RWPE2 (cell line): ENCODE data around the gene ZNF536.

Source experiments
- ATAC-seq: fragments of 200-7000 bp; cut with Tn5 transposase; 3 replicates; pipeline ENCODE4 v1.9.1; 2021; ENCODE audit warnings: low read depth
- DNase-seq: peaks from one replicate; pipeline ENCODE4 v3.0.0-alpha.2; 2020; ENCODE audit warnings: low spot score
- H3K27ac ChIP-seq: fragments of 450-650 bp; 2 replicates; pipeline ENCODE4 v1.5.1; 2017; ENCODE audit warnings: mild to moderate bottlenecking; ENCODE audit not compliant: poor library complexity, severe bottlenecking
- H3K27me3 ChIP-seq: fragments of 250-450 bp; sonication (Bioruptor Pico); 2 replicates; pipeline ENCODE4 v1.5.1; 2021; ENCODE audit warnings: mild to moderate bottlenecking, moderate library complexity; ENCODE audit not compliant: insufficient read depth, poor library complexity, severe bottlenecking
- H3K36me3 ChIP-seq: fragments of 250-450 bp; sonication (Bioruptor Pico); 2 replicates; pipeline ENCODE4 v1.5.1; 2020; ENCODE audit warnings: low read depth, mild to moderate bottlenecking, moderate library complexity
- H3K4me1 ChIP-seq: fragments of 250-450 bp; sonication (Bioruptor Pico); 2 replicates; pipeline ENCODE4 v1.5.1; 2021; ENCODE audit warnings: mild to moderate bottlenecking, moderate library complexity; ENCODE audit not compliant: insufficient read depth, poor library complexity, severe bottlenecking
- H3K4me3 ChIP-seq: fragments of 250-450 bp; sonication (Bioruptor Pico); 2 replicates; pipeline ENCODE4 v1.5.1; 2021; ENCODE audit warnings: mild to moderate bottlenecking, moderate library complexity; ENCODE audit not compliant: severe bottlenecking
- H3K9me3 ChIP-seq: fragments of 250-450 bp; sonication (Bioruptor Pico); 2 replicates; pipeline ENCODE4 v1.5.1; 2021; ENCODE audit warnings: mild to moderate bottlenecking, moderate library complexity; ENCODE audit not compliant: severe bottlenecking
- TF ChIP-seq, protein P1 (sequence below): fragments of 450-650 bp; IDR thresholded peaks from one replicate; pipeline ENCODE4 v1.5.1; 2017; ENCODE audit warnings: mild to moderate bottlenecking, moderate library complexity; ENCODE audit not compliant: poor library complexity, severe bottlenecking

ZNF536 gene

DNA sequence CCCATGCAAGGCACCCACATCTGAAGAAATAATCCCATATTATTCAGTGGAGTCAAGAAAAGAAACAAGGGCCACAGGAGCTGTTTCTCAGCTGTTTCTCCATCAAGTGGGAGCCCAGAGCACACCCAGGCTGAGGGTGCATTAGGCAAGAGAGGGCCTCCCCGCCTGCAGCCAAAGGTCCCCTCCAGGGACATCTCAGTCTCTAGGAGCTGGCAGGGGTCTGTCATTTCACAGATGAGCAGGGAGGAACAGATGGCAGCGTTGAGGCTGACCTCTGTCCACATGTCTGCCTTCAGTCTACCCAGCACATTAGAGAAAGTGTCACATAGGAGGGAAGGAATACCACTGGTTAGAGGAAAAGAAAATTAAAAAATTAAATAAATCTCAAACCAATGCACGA, 157.7 kb downstream of the ZNF536 start:
- Histone ChIP-seq H3K27ac (no peak overlapping the region), H3K4me3 (no peak overlapping the region), H3K27me3 (peaks cover 3% of the 10 kb centered on the region), H3K36me3 (no peaks in the 10 kb centered on the region), H3K4me1 (no peaks in the 10 kb centered on the region), H3K9me3 (no peaks in the 10 kb centered on the region)
- TF ChIP-seq, protein P1, sequence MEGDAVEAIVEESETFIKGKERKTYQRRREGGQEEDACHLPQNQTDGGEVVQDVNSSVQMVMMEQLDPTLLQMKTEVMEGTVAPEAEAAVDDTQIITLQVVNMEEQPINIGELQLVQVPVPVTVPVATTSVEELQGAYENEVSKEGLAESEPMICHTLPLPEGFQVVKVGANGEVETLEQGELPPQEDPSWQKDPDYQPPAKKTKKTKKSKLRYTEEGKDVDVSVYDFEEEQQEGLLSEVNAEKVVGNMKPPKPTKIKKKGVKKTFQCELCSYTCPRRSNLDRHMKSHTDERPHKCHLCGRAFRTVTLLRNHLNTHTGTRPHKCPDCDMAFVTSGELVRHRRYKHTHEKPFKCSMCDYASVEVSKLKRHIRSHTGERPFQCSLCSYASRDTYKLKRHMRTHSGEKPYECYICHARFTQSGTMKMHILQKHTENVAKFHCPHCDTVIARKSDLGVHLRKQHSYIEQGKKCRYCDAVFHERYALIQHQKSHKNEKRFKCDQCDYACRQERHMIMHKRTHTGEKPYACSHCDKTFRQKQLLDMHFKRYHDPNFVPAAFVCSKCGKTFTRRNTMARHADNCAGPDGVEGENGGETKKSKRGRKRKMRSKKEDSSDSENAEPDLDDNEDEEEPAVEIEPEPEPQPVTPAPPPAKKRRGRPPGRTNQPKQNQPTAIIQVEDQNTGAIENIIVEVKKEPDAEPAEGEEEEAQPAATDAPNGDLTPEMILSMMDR, result no peak
- DNase-seq, result no peak
- no peak for ATAC-seq

DNA sequence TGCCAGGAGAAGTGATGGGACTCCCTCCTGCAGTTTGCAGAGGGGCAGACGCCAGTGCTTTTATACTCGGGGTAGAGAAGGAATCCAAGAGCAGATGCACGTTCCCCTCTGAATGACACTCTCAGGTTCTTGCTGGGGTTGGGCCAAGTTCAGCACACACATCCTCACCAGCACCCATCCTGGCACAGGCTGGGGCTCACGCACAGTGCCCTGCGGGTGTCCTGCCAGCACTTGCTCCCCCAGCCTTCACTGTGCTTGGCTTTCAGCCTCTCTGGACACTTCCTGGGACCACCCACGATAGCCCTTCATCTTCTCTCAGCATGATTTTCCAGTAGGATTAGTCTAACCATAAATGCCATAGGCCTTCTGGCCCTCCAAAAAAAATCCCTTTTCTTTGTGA, 158.6 kb downstream of the ZNF536 start:
- Histone ChIP-seq H3K36me3 (no peaks in the 10 kb centered on the region), H3K27ac (no peak overlapping the region)

DNA sequence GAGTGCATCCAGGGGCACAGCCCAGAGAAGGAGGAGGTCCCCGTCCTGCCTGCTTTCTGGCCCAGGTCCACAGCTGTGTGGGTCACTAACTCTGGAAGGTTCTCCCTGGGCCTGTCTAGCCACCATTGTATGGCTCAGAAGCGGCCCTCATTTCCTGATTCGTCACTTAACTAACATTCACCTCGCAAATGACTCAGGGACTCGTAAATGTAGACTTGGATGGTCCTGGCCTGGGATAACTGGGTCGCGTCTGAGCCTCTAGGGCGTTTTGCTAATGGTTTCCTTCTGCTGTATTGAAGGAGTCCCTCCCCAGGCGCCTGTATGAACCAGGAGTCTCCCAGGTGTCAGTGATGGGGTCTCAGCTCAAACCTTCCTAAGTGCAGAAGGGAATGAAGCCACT, 162.8 kb downstream of the ZNF536 start:
- Histone ChIP-seq H3K27ac (no peak overlapping the region), H3K4me3 (no peak overlapping the region), H3K4me1 (no peaks in the 10 kb centered on the region), H3K36me3 (no peaks in the 10 kb centered on the region), H3K9me3 (no peaks in the 10 kb centered on the region), H3K27me3 (no peaks in the 10 kb centered on the region)
- TF ChIP-seq, protein P1, result no peak
- ATAC-seq (peak; percentile 80), DNase-seq (no peak)

More for the DNA sequence above, 158.6 kb downstream of the ZNF536 start:
- DNase-seq (no peak), ATAC-seq (no peak)
- Histone ChIP-seq H3K4me3 (no peak overlapping the region), H3K27me3 (peaks cover 3% of the 10 kb centered on the region), H3K4me1 (no peaks in the 10 kb centered on the region), H3K9me3 (no peaks in the 10 kb centered on the region)
- TF ChIP-seq, protein P1, result no peak

DNA sequence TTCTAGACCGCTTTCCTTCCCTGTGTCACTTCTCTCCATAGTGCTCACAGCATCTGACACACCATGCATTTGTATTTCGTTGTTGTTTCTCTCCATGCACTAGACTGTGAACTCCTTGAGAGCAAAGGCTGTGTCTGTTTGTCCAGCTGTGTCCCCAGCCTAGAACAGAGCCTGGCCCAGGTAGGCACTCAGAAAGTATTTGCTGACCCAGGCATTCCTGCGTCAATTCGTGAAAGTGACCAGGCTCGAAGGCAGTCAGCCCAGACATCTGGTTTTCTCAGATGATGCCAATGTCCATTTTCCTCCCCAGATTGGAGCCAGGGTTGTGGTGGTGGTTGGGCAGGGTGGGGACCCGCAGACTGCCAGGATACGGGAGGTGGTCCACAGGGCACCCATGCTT, 164.8 kb downstream of the ZNF536 start:
- Histone ChIP-seq H3K27ac (no peak overlapping the region), H3K27me3 (no peaks in the 10 kb centered on the region), H3K4me3 (no peak overlapping the region), H3K36me3 (no peaks in the 10 kb centered on the region), H3K9me3 (no peaks in the 10 kb centered on the region), H3K4me1 (no peaks in the 10 kb centered on the region)
- TF ChIP-seq, protein P1, result no peak
- ATAC-seq (no peak), DNase-seq (no peak)

DNA sequence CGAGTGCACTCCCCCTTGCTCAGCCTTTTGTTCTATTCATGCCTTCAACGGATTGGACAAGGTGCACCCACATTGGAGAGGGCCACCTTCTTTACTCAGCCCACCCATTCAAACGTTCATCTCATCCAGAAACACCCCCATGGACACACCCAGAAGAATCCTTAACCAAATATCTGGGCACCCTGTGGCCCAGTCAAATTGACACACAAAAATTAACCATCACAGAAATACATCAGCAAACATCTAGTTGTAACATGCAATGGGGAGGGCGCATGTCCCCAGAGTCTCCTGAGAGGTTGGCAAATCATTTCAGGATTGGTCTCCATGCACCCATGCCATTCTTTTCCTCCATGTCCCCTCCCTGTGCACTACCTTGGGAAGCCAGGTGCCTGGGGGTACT, 167.1 kb downstream of the ZNF536 start:
- no peaks in the 10 kb centered on the region for H3K27me3 ChIP-seq
- H3K36me3 ChIP-seq, result no peaks in the 10 kb centered on the region

More for the DNA sequence above, 167.1 kb downstream of the ZNF536 start:
- no peak overlapping the region for H3K27ac ChIP-seq
- DNase-seq (no peak), ATAC-seq (no peak)
- H3K4me3 ChIP-seq, result no peak overlapping the region
- TF ChIP-seq, protein P1, result no peak
- no peaks in the 10 kb centered on the region for H3K4me1 ChIP-seq
- H3K9me3 ChIP-seq, result no peaks in the 10 kb centered on the region
